Measurements from ENCODE around the gene MINDY4. TPM values are rescaled to one million over a fixed set of nuclear protein-coding genes. Genes with fewer than 3 reads are reported as not detected.

The MINDY4 gene
- total and polyA plus RNA-seq, 2 donors (not counting 1 experiment from before 2014, with no cell fraction given), result 6.1 to 6.3 TPM

DNA sequence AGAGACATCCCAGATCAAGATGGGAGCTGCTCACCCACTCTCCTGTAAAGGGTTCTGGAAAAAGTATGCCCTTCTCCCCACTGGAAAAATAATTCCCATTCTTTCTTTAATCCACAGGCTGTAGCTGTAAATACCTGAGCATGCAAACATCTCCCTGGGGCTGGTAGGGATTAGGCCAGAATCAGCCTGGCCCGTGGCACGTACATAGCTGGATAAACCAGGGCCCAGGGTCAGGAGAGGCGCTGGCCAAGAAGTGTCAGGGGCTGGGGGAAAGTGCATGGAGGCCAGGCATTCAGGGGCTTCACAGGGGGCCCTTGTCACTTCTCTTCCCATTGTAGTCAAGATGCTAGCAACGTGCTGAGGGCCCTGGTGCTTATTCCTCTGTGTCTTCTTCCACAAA lies 109.7 kb downstream of the MINDY4 start:
- no peak for DNase-seq (ENCODE audit: low read depth in 2 of 2)

DNA sequence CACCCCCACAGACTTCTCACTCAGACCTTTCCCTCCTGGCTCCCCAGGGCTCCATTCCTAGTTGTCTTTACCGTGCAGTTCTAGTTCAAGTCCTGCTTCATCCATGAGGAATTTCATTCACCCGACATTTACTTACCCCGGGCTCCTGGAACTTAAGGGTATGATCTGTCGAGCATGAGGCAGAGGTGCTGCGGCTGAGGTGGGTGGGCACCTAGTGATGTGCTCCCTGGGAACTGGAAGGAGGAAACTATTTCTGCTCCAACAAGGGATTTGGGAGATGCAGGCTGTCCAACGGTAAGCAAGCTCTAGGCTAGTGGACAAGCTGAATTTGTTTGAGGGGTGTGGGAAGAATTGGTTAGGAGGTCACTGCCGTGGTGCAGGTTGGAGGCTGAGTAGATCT lies 110.2 kb downstream of the MINDY4 start:
- Histone ChIP-seq H3K79me2 (ENCODE audit: control insufficient read depth, insufficient read depth, low read length) (no peaks in the 10 kb centered on the region), H3K4me2 (ENCODE audit: extremely low read depth, insufficient read depth, low read length) (no peak overlapping the region), H3K9me3 (ENCODE audit: control insufficient read depth, insufficient read depth, low read depth, low read length) (no peaks in the 10 kb centered on the region), H4K20me1 (ENCODE audit: control insufficient read depth, extremely low read depth, insufficient read depth, low read length) (no peaks in the 10 kb centered on the region), H3K4me1 (ENCODE audit: control insufficient read depth, extremely low read depth, insufficient read depth, low read length) (peaks cover 3% of the 10 kb centered on the region), H2AFZ (ENCODE audit: low read length) (no peak overlapping the region), H3K9ac (ENCODE audit: insufficient read depth, low read length) (no peak overlapping the region), H3K27me3 (ENCODE audit: control insufficient read depth, insufficient read depth, low read length) (no peaks in the 10 kb centered on the region), H3K36me3 (ENCODE audit: control insufficient read depth, insufficient read depth, low read length) (no peaks in the 10 kb centered on the region), H3K27ac (ENCODE audit: insufficient read depth, low read length) (no peak overlapping the region), H3K4me3 (replicated peaks in 1 of 4; ENCODE audit: control extremely low read depth in 1 of 4, insufficient read depth in 1 of 4, low read depth in 3 of 4, low read length in 4 of 4) (no peak overlapping the region)
- TF ChIP-seq EZH2 (IDR thresholded peaks at IDR 0.05; ENCODE audit: low read length, missing control alignments), result no peak
- TF ChIP-seq, protein P1, sequence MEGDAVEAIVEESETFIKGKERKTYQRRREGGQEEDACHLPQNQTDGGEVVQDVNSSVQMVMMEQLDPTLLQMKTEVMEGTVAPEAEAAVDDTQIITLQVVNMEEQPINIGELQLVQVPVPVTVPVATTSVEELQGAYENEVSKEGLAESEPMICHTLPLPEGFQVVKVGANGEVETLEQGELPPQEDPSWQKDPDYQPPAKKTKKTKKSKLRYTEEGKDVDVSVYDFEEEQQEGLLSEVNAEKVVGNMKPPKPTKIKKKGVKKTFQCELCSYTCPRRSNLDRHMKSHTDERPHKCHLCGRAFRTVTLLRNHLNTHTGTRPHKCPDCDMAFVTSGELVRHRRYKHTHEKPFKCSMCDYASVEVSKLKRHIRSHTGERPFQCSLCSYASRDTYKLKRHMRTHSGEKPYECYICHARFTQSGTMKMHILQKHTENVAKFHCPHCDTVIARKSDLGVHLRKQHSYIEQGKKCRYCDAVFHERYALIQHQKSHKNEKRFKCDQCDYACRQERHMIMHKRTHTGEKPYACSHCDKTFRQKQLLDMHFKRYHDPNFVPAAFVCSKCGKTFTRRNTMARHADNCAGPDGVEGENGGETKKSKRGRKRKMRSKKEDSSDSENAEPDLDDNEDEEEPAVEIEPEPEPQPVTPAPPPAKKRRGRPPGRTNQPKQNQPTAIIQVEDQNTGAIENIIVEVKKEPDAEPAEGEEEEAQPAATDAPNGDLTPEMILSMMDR (conservative IDR thresholded peaks at IDR 0.05 in 1 of 2, IDR thresholded peaks at IDR 0.05 in 1 of 2; ENCODE audit: low read depth in 1 of 2, low read length in 2 of 2), result no peak
- DNase-seq (ENCODE audit: low read depth in 2 of 2), result no peak

More for the DNA sequence above, 109.7 kb downstream of the MINDY4 start:
- Histone ChIP-seq H4K20me1 (ENCODE audit: control insufficient read depth, extremely low read depth, insufficient read depth, low read length) (no peaks in the 10 kb centered on the region), H3K79me2 (ENCODE audit: control insufficient read depth, insufficient read depth, low read length) (no peaks in the 10 kb centered on the region), H3K36me3 (ENCODE audit: control insufficient read depth, insufficient read depth, low read length) (no peaks in the 10 kb centered on the region), H3K9ac (ENCODE audit: insufficient read depth, low read length) (no peak overlapping the region), H3K4me1 (ENCODE audit: control insufficient read depth, extremely low read depth, insufficient read depth, low read length) (no peaks in the 10 kb centered on the region), H3K27ac (ENCODE audit: insufficient read depth, low read length) (no peak overlapping the region), H3K27me3 (ENCODE audit: control insufficient read depth, insufficient read depth, low read length) (no peaks in the 10 kb centered on the region), H3K4me2 (ENCODE audit: extremely low read depth, insufficient read depth, low read length) (no peak overlapping the region), H3K4me3 (replicated peaks in 1 of 4; ENCODE audit: control extremely low read depth in 1 of 4, insufficient read depth in 1 of 4, low read depth in 3 of 4, low read length in 4 of 4) (no peak overlapping the region), H2AFZ (ENCODE audit: low read length) (no peak overlapping the region), H3K9me3 (ENCODE audit: control insufficient read depth, insufficient read depth, low read depth, low read length) (no peaks in the 10 kb centered on the region)
- TF ChIP-seq, protein P1 (conservative IDR thresholded peaks at IDR 0.05 in 1 of 2, IDR thresholded peaks at IDR 0.05 in 1 of 2; ENCODE audit: low read depth in 1 of 2, low read length in 2 of 2), result no peak
- no peak for TF ChIP-seq EZH2 (IDR thresholded peaks at IDR 0.05; ENCODE audit: low read length, missing control alignments)

DNA sequence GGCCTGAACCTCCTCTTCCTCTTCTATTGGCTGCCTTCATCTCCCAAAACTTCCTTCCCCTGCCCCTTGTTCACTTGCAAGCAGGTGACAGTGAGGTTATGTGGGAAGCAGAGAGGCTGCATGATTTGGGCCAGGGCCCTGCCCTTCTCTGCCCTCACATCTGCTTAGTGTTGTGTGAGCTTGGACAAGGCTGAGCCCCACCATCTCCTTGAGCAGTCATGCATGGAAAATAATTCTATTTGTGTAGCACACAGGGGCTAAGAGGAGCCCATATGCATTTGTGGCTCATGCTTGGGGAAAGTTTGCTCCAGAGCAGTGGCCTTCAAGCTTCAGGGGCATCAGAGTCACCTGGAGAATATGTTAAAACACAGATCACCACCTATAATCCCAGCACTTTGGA lies 113.7 kb downstream of the MINDY4 start:
- no peak overlapping the region for H3K4me3 ChIP-seq (replicated peaks in 1 of 4; ENCODE audit: control extremely low read depth in 1 of 4, insufficient read depth in 1 of 4, low read depth in 3 of 4, low read length in 4 of 4)
- no peaks in the 10 kb centered on the region for H3K79me2 ChIP-seq (ENCODE audit: control insufficient read depth, insufficient read depth, low read length)
- no peak overlapping the region for H3K27ac ChIP-seq (ENCODE audit: insufficient read depth, low read length)
- DNase-seq (ENCODE audit: low read depth in 2 of 2), result no peak
- no peak overlapping the region for H2AFZ ChIP-seq (ENCODE audit: low read length)
- peaks cover 12% of the 10 kb centered on the region for H3K4me1 ChIP-seq (ENCODE audit: control insufficient read depth, extremely low read depth, insufficient read depth, low read length)
- H3K27me3 ChIP-seq (ENCODE audit: control insufficient read depth, insufficient read depth, low read length), result no peaks in the 10 kb centered on the region
- TF ChIP-seq, protein P1 (conservative IDR thresholded peaks at IDR 0.05 in 1 of 2, IDR thresholded peaks at IDR 0.05 in 1 of 2; ENCODE audit: low read depth in 1 of 2, low read length in 2 of 2), result no peak
- TF ChIP-seq EZH2 (IDR thresholded peaks at IDR 0.05; ENCODE audit: low read length, missing control alignments), result no peak
- no peaks in the 10 kb centered on the region for H4K20me1 ChIP-seq (ENCODE audit: control insufficient read depth, extremely low read depth, insufficient read depth, low read length)
- H3K9ac ChIP-seq (ENCODE audit: insufficient read depth, low read length), result no peak overlapping the region
- H3K4me2 ChIP-seq (ENCODE audit: extremely low read depth, insufficient read depth, low read length), result no peak overlapping the region
- H3K36me3 ChIP-seq (ENCODE audit: control insufficient read depth, insufficient read depth, low read length), result no peaks in the 10 kb centered on the region
- no peaks in the 10 kb centered on the region for H3K9me3 ChIP-seq (ENCODE audit: control insufficient read depth, insufficient read depth, low read depth, low read length)
